GM12873 (cell line): Measurements from ENCODE around the gene DNMT3A.

ENCODE experiments used
- TF ChIP-seq, protein P1 (sequence below): IDR thresholded peaks from 2 replicates; pipeline ENCODE4 v1.5.1; 2012; ENCODE audit warnings: low read depth, mild to moderate bottlenecking, moderate library complexity, low read length, control low read depth; ENCODE audit not compliant: insufficient read depth; ENCODE audit errors: missing control alignments

Gene DNMT3A

DNA sequence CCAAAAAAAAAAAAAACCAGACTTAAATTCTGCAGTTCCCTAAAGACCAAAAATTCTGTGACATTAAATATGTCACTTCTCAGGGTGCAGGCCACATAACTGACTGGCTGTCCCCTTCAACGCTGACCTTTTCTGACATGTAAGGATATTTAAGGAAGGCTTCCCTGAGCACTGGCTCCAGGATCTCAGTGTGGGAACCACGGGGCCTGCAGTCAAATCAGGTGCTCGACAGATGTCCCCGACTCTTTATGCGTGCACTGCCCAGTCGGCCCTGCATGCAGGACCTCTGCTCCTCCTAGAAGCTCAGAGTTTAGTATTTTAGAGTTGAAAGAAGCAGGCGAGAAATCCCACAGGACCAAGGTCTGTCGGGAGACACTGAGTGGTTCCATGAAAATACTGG, 104.0 kb downstream of the DNMT3A start:
- TF ChIP-seq, protein P1, sequence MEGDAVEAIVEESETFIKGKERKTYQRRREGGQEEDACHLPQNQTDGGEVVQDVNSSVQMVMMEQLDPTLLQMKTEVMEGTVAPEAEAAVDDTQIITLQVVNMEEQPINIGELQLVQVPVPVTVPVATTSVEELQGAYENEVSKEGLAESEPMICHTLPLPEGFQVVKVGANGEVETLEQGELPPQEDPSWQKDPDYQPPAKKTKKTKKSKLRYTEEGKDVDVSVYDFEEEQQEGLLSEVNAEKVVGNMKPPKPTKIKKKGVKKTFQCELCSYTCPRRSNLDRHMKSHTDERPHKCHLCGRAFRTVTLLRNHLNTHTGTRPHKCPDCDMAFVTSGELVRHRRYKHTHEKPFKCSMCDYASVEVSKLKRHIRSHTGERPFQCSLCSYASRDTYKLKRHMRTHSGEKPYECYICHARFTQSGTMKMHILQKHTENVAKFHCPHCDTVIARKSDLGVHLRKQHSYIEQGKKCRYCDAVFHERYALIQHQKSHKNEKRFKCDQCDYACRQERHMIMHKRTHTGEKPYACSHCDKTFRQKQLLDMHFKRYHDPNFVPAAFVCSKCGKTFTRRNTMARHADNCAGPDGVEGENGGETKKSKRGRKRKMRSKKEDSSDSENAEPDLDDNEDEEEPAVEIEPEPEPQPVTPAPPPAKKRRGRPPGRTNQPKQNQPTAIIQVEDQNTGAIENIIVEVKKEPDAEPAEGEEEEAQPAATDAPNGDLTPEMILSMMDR: no peak

DNA sequence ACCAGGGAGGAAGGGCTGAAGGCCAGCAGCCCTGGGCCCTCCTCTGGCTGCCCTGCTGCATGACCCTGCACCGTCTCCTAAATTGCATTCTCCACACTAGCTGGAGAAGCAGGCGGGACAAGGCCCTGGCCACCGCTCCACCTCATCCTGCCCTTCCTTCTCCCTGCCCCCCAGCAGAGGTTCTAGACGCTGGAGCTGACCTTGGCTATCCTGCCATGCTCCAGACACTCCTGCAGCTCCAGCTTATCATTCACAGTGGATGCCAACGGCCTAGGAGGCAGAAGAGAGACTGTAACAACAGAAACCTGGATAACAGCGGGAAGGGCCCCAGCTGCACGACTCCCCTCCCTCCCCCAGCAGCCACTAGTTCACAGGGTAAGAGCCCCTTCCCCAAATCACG, 105.0 kb downstream of the DNMT3A start:
- TF ChIP-seq, protein P1: no peak

DNA sequence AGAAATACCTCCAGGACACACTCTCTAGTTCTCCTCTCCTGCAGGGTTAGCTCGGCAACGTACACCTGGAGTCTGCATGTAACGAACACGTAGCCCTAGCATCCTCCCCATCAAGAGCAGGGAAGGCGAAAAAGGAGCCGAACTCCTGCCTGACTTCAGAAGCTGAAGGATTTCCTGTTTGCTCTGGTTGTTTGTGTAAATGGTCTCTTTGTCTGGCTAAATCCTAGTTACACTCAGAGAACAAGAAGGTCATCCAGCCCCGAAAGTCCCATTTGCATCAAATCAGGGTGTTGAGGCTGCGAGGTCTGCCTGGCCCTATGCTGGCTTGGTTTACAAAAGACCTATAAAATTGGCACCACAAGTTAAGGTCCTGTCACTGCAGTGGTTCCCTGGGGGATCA, 107.0 kb downstream of the DNMT3A start:
- TF ChIP-seq, protein P1: no peak

DNA sequence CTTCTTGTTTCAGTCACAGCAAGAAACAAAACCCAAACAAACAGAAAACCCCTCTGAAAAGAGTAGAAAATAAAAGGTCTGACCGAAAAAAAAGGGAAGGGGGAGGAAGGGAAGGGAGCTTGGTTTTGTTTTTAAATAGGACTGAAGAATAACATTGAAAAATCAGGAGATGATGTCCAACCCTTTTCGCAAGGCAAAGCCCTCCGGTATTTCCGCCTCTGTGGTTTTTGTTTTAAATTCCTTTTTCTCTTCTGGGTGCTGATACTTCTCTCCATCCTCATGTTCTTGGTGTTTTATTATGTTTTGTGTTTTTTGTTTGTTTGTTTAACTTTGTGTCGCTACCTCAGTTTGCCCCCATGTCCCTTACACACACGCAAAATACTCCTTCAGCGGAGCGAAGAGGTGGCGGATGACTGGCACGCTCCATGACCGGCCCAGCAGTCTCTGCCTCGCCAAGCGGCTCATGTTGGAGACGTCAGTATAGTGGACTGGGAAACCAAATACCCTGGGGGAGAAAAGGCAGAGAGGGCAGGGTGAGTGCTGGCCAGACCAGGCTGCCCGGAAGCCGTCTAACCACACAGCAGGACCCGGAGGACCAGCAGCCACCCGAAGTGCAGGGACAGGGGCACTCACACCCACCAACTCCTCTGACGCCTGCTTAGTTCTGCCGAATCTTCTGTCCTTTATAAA, 107.7 kb downstream of the DNMT3A start:
- TF ChIP-seq, protein P1: no peak

DNA sequence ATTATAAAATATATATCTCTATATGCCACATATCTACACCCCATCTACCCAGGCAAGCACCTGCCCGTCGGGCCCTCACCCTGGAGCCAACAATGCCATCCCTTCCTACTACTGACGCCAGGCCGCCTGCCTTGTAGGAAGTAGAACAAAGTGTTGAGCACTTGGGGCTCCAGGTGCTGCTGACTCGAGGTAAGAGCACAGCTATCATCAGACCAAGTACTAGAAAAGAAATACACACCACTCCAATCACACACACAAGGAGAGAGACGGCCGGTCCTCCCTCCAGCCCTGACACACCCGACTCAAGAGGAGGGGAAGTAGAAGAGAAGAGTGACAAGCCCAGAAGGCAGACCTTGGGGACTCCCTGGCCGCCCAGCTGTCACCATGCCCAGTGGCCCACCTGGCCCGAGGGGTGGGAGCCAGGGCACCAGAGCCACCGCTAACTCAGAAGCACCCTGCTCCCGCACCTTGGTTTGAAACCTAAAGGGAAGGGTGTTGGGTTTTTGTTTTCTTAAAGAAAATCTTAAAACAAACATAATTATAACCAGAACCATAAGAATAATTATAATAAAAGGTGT, 109.4 kb downstream of the DNMT3A start:
- TF ChIP-seq, protein P1: no peak

DNA sequence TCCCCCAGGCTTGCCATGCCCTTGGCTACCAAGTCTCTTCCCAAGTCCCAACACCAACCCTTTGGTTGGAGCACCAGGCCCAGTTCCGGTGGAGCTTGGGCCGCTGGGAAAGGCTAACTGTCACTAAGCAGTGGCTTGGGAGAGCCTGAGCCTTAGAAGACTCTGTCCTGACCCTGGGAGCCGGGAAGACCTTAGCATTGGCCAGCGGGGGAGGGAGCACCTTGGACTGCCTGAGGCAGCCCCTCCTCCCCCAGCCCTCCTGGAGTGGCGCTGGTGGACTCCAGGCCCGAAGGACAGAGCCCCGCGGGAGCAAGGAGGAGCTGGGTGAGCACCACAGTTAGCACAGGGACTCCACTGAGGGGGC, 110.8 kb downstream of the DNMT3A start:
- TF ChIP-seq, protein P1: no peak

DNA sequence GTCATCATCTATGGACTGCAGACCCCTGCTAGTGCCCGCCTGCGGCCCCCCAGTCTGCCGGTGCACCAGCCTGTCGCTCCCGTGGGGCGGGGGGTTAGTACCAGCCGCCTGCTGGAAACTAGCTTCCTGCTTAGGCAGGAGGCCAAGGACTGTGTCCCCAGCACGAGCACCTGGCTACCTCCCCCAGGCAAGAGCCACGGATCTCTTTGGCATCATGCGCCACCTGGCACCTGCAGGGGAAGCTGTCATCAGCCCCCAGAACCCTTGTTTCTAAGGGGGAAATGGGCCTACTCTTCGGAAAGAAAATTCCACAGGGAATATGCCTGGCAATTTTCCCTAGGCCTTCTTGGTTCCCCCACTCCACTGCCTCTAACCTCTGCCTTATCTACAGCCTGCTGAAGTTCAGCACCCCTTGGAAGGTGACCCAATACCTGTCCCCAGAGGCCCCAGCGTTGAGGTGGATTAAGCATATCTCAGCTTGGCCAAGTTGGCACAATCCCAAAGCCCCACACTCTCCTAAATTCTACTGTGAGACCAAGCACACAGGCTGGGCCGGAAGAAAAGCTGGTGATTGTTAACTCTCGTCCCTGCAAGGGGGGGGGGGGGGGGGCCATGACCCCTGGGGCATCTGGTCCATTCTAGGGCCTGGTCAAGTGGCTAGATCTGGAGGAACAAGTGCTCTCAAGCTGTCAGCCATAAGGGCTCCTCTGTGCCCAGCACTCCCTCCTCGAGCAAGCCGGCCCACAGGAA, 111.4 kb downstream of the DNMT3A start:
- TF ChIP-seq, protein P1: no peak
